Right atrium auricular region (tissue), 2 donors: Measurements from ENCODE around the gene NSUN3. TPM values are rescaled to one million over a fixed set of nuclear protein-coding genes. Genes with fewer than 3 reads are reported as not detected.

Experiments used
- DNase-seq: peaks from one replicate; pipeline ENCODE4 v3.0.0-alpha.2; 2019; ENCODE audit warnings: low spot score
- H3K27ac ChIP-seq, 2 donors: fragments of 200-600 bp; sonication (generic); 1 replicate in 1 of 2; 2 replicates in 1 of 2; pipeline ENCODE4 v1.5.1; 2016 to 2019
- H3K27me3 ChIP-seq, 2 donors: fragments of 200-600 bp; sonication (generic); one replicate each; pipeline versions ENCODE4 v1.5.1 to v1.6.0; 2017 to 2019
- H3K36me3 ChIP-seq: fragments of 200-600 bp; sonication (generic); one replicate; pipeline ENCODE4 v1.5.1; 2016
- H3K4me1 ChIP-seq, 2 donors: fragments of 200-600 bp; sonication (generic); one replicate each; pipeline versions ENCODE4 v1.5.1 to v1.6.0; 2017 to 2019
- H3K4me3 ChIP-seq, 2 donors: fragments of 200-600 bp; sonication (generic); 1 replicate in 1 of 2; 2 replicates in 1 of 2; pipeline ENCODE4 v1.5.1; 2017 to 2019; ENCODE audit warnings: mild to moderate bottlenecking in 1 of 2, moderate library complexity in 1 of 2
- H3K9me3 ChIP-seq, 2 donors: fragments of 200-600 bp; sonication (generic); one replicate each; pipeline ENCODE4 v1.5.1; 2019
- total RNA-seq, 2 donors: library from RNA; depleted of rRNA; stranded (reverse); fragments of >200 nt; gene quantifications; one replicate each; pipeline ENCODE4 v1.1.0, GENCODE V29; 2016
- TF ChIP-seq, protein P1 (sequence below), 2 donors: fragments of 200-600 bp; sonication (generic); IDR thresholded peaks; one replicate each; pipeline ENCODE4 v1.5.1; 2019; ENCODE audit warnings: antibody characterized with exemption in 2 of 2

NSUN3 gene
- total RNA-seq, 2 donors from 2014 or later = 6.1 to 6.6 TPM

DNA sequence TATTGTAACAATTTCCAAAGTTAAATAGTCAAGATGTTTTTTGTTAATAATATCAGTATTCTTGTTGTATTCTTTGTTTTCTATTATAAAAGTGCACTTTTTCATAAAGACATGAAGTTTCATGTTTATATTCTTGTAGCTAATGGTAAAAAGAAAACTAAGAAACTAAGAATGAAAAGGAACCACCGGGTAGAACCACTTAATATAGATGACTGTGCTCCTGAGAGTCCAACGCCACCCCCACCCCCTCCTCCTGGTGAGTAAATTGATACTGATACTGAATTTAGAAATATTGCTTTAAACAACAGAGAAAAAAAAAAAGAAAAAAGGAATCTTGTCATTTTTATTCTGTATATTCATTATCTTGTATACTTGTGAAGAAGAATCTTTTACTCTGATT is 13.6 kb upstream of the NSUN3 start:
- no peak overlapping the region for H3K27ac ChIP-seq
- no peaks in the 10 kb centered on the region for H3K4me1 ChIP-seq
- no peaks in the 10 kb centered on the region for H3K27me3 ChIP-seq
- TF ChIP-seq, protein P1, sequence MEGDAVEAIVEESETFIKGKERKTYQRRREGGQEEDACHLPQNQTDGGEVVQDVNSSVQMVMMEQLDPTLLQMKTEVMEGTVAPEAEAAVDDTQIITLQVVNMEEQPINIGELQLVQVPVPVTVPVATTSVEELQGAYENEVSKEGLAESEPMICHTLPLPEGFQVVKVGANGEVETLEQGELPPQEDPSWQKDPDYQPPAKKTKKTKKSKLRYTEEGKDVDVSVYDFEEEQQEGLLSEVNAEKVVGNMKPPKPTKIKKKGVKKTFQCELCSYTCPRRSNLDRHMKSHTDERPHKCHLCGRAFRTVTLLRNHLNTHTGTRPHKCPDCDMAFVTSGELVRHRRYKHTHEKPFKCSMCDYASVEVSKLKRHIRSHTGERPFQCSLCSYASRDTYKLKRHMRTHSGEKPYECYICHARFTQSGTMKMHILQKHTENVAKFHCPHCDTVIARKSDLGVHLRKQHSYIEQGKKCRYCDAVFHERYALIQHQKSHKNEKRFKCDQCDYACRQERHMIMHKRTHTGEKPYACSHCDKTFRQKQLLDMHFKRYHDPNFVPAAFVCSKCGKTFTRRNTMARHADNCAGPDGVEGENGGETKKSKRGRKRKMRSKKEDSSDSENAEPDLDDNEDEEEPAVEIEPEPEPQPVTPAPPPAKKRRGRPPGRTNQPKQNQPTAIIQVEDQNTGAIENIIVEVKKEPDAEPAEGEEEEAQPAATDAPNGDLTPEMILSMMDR (IDR thresholded peaks at IDR 0.05) = no peak
- DNase-seq = no peak
- no peak overlapping the region for H3K4me3 ChIP-seq
- H3K36me3 ChIP-seq = peaks cover 2% of the 10 kb centered on the region
- no peaks in the 10 kb centered on the region for H3K9me3 ChIP-seq

DNA sequence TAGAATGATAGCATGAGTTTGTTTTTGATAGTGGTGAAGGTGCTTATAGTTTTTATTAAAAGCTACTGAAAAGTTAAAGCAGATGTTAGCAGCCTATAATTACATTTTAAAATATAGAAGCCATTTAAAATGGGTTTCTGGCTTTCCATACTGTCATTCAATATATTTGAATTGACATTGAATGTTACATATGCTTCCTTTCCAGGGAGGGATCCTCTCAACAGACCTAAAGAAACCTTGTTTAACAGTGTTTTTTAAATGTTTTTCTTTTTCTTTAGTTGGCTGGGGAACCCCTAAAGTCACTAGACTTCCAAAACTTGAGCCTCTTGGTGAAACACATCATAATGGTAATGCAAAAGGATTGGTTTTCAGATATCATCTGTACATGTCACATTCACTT is 12.3 kb upstream of the NSUN3 start:
- H3K27me3 ChIP-seq = no peaks in the 10 kb centered on the region
- H3K36me3 ChIP-seq = no peaks in the 10 kb centered on the region
- no peaks in the 10 kb centered on the region for H3K9me3 ChIP-seq
- H3K4me1 ChIP-seq = no peaks in the 10 kb centered on the region
- TF ChIP-seq, protein P1 (IDR thresholded peaks at IDR 0.05) = no peak
- no peak overlapping the region for H3K4me3 ChIP-seq
- no peak overlapping the region for H3K27ac ChIP-seq
- no peak for DNase-seq

DNA sequence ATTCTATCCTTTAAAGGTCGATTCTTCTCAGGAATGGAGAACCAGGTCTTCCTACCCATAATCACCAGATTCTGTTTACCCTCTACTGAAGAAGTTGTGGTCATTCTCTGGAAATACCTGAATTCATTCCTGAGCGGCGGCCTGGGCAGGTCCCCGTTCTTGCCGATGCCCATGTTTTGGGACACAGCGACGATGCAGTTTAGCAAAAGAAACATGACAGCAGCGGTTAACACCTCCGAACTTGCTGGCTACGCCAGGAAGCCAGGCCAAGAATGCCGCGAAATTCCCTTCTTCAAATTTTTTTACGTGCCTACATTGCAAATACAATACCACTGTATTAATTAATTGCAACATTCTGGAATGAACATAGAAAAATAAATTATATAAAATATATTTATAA is 1.6 kb upstream of the NSUN3 start:
- Histone ChIP-seq H3K9me3 (no peaks in the 10 kb centered on the region), H3K36me3 (no peaks in the 10 kb centered on the region), H3K27ac (no peak overlapping the region), H3K4me1 (peaks cover 0 to 18% of the 10 kb centered on the region in 2 donors), H3K27me3 (no peaks in the 10 kb centered on the region), H3K4me3 (no peak overlapping the region)
- TF ChIP-seq, protein P1 (IDR thresholded peaks at IDR 0.05) = no peak
- no peak for DNase-seq

DNA sequence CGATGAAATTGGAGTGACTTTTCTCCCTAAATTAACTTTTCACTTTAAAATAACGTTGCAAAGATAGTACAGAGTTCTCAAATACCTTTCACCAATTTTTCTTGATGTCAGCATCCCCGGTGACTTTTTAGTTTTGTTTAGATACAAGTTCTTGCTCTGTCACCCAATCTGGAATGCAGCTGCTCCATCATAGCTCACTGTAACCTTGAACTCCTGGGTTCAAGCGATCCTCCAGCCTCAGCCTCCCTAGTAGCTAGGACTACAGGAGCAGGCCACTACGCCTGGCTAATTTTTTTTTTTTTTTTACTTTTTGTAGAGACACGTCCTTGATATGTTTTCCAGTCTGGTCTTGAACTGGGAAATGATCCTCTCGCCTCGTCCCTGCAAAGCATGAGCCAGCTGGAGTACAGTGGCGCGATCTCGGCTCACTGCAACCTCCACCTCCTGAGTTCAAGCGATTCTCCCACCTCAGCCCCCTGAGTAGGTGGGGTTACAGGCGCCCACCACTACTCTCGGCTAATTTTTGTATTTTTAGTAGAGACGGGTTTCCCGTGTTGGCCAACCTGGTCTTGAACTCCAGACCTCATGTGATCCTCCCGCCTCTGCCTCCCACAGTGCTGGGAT is 747 bp downstream of the NSUN3 start:
- TF ChIP-seq, protein P1 (IDR thresholded peaks at IDR 0.05) = no peak
- Histone ChIP-seq H3K27me3 (no peaks in the 10 kb centered on the region), H3K36me3 (peaks cover 5% of the 10 kb centered on the region), H3K4me1 (peaks cover 0 to 18% of the 10 kb centered on the region in 2 donors), H3K27ac (peak overlapping the region; percentile 90 to 91), H3K9me3 (no peaks in the 10 kb centered on the region), H3K4me3 (peak overlapping the region; percentile 66 to 73)
- no peak for DNase-seq

DNA sequence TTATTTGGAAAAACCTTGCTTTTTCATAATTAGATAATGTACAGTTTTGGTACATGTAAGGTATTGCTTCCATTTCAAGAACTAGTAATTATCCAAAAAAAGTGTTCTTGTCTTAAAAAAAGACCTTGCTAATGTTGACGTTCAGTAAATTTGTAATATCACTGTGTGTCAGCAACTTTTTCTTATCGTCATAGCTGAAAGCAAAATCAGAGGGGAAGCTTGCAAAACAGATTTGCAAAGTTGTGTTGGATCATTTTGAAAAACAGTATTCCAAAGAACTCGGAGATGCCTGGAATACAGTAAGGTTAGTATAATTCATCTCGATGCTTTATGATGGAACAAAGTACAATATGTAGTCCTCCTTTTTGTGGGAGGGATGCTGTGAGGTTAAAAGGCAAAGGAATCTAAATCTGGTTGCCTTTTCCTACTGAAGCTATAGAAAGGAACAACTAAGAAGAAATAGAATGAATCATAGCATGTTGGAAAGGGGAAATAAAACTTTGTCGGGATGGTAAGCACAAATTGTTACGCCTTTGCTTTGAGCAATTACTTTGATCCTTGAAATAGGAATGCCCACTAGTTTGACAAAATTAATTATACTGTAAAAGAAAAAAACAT is 1.5 kb downstream of the NSUN3 start:
- H3K9me3 ChIP-seq = no peaks in the 10 kb centered on the region
- H3K36me3 ChIP-seq = peaks cover 5% of the 10 kb centered on the region
- peak overlapping the region in 1 of 2 donors; percentile 91 for H3K27ac ChIP-seq
- TF ChIP-seq, protein P1 (IDR thresholded peaks at IDR 0.05) = no peak
- H3K27me3 ChIP-seq = no peaks in the 10 kb centered on the region
- DNase-seq = no peak
- H3K4me1 ChIP-seq = peaks cover 0 to 22% of the 10 kb centered on the region in 2 donors
- H3K4me3 ChIP-seq = no peak overlapping the region
